Measurements from ENCODE around the gene PEMT. TPM values are rescaled to one million over a fixed set of nuclear protein-coding genes. Genes with fewer than 3 reads are reported as not detected.
"Not testable (repeated sequence)": the region's sequence is repeated elsewhere in the genome, so short reads cannot be mapped to it uniquely, and the experiment has no call there.

The PEMT gene
- total and polyA plus RNA-seq, 9 donors, result 6.6 to 62.8 (median 32.5) TPM

- 22 to 29% (median 22%) methylated on average over 5 of the region's 5 CpGs for WGBS, 3 donors
Measured at GRCh38 chr17:17467720-17468119, 123.8 kb downstream of the PEMT start.

DNA sequence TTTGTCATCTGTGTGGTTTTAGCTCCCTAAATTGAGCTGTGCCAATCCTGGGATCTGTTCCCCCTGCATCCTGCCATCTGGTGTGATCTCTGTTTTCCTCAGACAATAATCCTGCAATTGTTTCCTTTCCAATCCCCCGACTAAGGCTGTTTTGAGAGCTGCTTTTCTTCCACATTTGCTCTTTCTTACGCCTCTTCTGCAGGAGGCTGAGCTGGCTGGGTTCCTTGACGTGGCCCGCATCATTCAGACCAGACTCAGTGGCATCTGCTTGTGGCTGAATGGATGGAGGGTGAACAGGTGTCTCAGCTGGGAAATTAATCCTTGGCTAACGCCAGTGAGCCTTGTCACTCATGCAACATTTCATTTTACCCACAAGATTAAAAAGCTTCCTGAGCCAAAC is 124.5 kb downstream of the PEMT start:
- H3K27me3 ChIP-seq, result no peaks in the 10 kb centered on the region
- 63 to 73% (median 73%) methylated on average over 5 of the region's 5 CpGs for WGBS, 3 donors
- no peak for TF ChIP-seq EP300 (IDR thresholded peaks at IDR 0.05)
- TF ChIP-seq, protein P1, sequence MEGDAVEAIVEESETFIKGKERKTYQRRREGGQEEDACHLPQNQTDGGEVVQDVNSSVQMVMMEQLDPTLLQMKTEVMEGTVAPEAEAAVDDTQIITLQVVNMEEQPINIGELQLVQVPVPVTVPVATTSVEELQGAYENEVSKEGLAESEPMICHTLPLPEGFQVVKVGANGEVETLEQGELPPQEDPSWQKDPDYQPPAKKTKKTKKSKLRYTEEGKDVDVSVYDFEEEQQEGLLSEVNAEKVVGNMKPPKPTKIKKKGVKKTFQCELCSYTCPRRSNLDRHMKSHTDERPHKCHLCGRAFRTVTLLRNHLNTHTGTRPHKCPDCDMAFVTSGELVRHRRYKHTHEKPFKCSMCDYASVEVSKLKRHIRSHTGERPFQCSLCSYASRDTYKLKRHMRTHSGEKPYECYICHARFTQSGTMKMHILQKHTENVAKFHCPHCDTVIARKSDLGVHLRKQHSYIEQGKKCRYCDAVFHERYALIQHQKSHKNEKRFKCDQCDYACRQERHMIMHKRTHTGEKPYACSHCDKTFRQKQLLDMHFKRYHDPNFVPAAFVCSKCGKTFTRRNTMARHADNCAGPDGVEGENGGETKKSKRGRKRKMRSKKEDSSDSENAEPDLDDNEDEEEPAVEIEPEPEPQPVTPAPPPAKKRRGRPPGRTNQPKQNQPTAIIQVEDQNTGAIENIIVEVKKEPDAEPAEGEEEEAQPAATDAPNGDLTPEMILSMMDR (IDR thresholded peaks at IDR 0.05), result no peak
- no peak for TF ChIP-seq POLR2A (IDR thresholded peaks at IDR 0.05)
- no peak overlapping the region for H3K27ac ChIP-seq
- H3K36me3 ChIP-seq, result no peaks in the 10 kb centered on the region
- H3K9me3 ChIP-seq, result no peaks in the 10 kb centered on the region
- no peak overlapping the region for H3K4me3 ChIP-seq
- intact Hi-C loops (cut with DNase I), result loop anchor here in 1 of 4 donors (10.0 kb wide), 1 partner anchor 82 kb away; no protein-coding TSS in a partner anchor
- no peaks in the 10 kb centered on the region for H3K4me1 ChIP-seq (ENCODE audit: insufficient read depth)
- DNase-seq, result no peak

More at GRCh38 chr17:17467720-17468119, 123.8 kb downstream of the PEMT start:
- Histone ChIP-seq H3K36me3 (no peaks in the 10 kb centered on the region), H3K4me3 (no peak overlapping the region), H3K27me3 (no peaks in the 10 kb centered on the region), H3K9me3 (no peaks in the 10 kb centered on the region), H3K27ac (no peak overlapping the region), H3K4me1 (ENCODE audit: insufficient read depth) (no peaks in the 10 kb centered on the region)
- TF ChIP-seq, protein P1 (IDR thresholded peaks at IDR 0.05), result no peak
- TF ChIP-seq POLR2A (IDR thresholded peaks at IDR 0.05) (no peak), EP300 (IDR thresholded peaks at IDR 0.05) (no peak)
- DNase-seq, result no peak
- intact Hi-C loops (cut with DNase I), result loop anchor here in 1 of 4 donors (10.0 kb wide), 1 partner anchor 83 kb away; no protein-coding TSS in a partner anchor

- DNase-seq, result no peak
- 40 to 55% (median 53%) methylated on average over 5 of the region's 5 CpGs for WGBS, 3 donors
- no peaks in the 10 kb centered on the region for H3K9me3 ChIP-seq
- H3K27me3 ChIP-seq, result no peaks in the 10 kb centered on the region
- no peak overlapping the region for H3K27ac ChIP-seq
- intact Hi-C loops (cut with DNase I), result loop anchor here in 1 of 4 donors (10.0 kb wide), 1 partner anchor 82 kb away; no protein-coding TSS in a partner anchor
- TF ChIP-seq EP300 (IDR thresholded peaks at IDR 0.05), result no peak
- TF ChIP-seq, protein P1 (IDR thresholded peaks at IDR 0.05), result no peak
- H3K4me3 ChIP-seq, result no peak overlapping the region
- H3K36me3 ChIP-seq, result no peaks in the 10 kb centered on the region
- no peaks in the 10 kb centered on the region for H3K4me1 ChIP-seq (ENCODE audit: insufficient read depth)
Measured at GRCh38 chr17:17466511-17466910, 125.0 kb downstream of the PEMT start.

DNA sequence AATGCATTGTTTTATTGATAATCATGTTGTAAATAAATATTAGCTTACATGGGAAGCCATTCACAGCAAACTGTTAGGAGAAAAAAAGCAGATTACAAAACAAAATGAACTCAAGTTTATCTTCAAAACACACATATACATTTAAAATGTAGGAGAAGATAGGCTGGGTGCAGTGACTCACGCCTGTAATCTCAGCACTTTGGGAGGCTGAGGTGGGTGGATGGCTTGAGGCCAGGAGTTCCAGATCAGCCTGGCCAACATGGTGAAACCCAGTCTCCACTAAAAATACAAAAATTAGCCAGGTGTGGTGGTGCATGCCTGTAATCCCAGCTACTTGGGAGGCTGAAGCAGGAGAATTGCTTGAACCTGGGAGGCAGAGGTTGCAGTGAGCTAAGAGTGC is 125.6 kb downstream of the PEMT start:
- DNase-seq, result not testable (repeated sequence)

GRCh38 chr17:17463821-17464220 is 127.7 kb downstream of the PEMT start:
- H3K27me3 ChIP-seq, result no peaks in the 10 kb centered on the region
- TF ChIP-seq EP300 (IDR thresholded peaks at IDR 0.05), result no peak
- TF ChIP-seq, protein P1 (IDR thresholded peaks at IDR 0.05), result no peak
- no peak for TF ChIP-seq POLR2A (IDR thresholded peaks at IDR 0.05)
- no peaks in the 10 kb centered on the region for H3K4me1 ChIP-seq (ENCODE audit: insufficient read depth)
- no peaks in the 10 kb centered on the region for H3K36me3 ChIP-seq
- intact Hi-C loops (cut with DNase I), result loop anchor here in 1 of 4 donors (10.0 kb wide), 1 partner anchor 79 kb away; no protein-coding TSS in a partner anchor
- no peak for DNase-seq
- no peak overlapping the region for H3K27ac ChIP-seq
- no peaks in the 10 kb centered on the region for H3K9me3 ChIP-seq
- no peak overlapping the region for H3K4me3 ChIP-seq
- 78 to 89% (median 85%) methylated on average over 6 of the region's 6 CpGs for WGBS, 3 donors

More for the DNA sequence above, 125.6 kb downstream of the PEMT start:
- H3K4me3 ChIP-seq; H3K4me1 ChIP-seq (ENCODE audit: insufficient read depth); H3K36me3 ChIP-seq; H3K9me3 ChIP-seq; H3K27ac ChIP-seq; H3K27me3 ChIP-seq: not testable (repeated sequence)
- 20 to 32% (median 28%) methylated on average over 1 of the region's 1 CpG for WGBS, 3 donors
- intact Hi-C loops (cut with DNase I), result loop anchor here in 1 of 4 donors (10.0 kb wide), 1 partner anchor 81 kb away; no protein-coding TSS in a partner anchor
